Smooth muscle cell of the pulmonary artery (primary cell): ENCODE data around the gene WFDC2. TPM values are rescaled to one million over a fixed set of nuclear protein-coding genes. Genes with fewer than 3 reads are reported as not detected.

ENCODE experiments used
- total RNA-seq: library from RNA; depleted of rRNA; stranded (reverse); fragments of >200 nt; gene quantifications from 2 replicates; pipeline ENCODE4 v1.2.3, GENCODE V29; 2014

Gene WFDC2, protein sequence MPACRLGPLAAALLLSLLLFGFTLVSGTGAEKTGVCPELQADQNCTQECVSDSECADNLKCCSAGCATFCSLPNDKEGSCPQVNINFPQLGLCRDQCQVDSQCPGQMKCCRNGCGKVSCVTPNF
- total RNA-seq, result not detected in 2 replicates

DNA sequence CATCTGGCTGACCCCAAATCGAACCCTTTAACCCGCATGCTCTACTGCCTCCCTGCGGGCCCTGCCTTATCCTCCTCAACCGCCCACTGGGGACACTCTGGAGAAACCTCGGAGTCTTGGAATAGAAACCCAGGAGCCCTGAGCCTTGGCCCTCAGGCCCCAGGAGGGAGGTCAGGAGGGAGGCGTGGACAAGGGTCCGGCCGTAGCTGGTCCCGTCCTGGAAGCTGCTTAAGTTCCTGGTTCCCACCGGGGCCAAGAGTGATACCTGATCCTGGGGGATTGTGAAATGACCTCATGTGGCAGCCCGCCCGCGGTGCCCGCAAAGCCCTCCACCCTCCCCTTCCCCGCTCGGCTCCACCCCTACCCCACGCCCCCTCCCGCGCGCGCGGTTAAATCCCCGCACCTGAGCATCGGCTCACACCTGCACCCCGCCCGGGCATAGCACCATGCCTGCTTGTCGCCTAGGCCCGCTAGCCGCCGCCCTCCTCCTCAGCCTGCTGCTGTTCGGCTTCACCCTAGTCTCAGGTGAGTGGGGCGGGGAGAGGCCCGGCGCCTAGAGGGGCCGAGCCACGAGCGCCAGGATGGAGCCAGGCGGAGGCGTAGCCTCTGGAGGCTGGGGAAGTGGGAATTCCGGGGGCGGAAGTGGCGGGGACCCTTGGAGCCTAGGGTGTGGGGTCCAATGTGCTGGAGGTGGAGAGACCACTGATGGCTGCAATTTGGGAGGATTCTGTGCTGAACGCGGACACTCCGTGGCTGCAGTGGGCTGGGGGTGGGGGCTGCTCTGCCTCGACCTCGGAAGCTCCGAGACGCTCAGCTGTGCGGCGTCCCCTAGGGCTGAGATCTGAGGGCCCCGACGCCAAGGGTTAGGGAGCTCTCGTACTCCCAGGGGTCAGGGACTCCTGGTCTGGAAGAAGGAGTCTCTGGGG is at the start of gene WFDC2:
Gene WFDC2, plus strand, starts transcription at position 418 of the 926 bp plus-strand sequence. Its CDS starts 29 bp downstream, at position 447.

DNA sequence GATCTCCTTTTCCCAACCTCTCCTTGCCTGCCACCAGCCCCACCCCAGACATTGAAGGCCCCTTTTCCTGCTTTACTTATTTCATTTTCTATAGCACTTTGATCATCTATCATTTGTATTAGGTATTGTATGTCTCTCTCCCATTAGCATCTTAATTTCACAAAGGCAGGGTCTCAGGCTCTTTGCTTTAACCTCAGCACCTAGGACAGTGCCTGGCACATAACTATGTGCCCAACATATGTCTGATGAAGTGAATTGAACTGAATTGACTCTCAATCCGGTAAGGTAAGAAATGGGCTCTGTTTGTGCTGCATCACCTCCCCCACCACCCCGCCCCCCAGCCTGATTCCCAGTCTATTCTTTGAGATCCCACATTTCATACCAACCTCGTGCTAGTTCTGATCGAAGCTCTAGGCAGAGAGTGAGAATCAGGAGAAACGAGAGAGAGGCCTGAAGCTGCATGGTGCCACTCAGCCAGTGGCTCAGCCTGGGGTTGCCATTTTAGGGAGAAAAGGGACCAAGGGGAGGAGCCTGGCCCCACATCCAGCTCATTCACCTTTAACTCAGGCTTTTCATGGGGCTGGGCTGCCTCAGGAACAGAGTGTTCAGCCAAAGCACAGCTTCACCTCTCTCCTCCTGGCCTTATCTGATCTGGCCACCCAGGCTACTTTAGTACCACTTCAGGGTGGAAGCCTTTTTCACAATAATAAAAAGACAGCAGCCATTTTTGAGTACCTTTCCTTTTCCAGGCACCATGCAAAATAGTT is 45.8 kb downstream of the WFDC2 start, which contains the start of gene SPINT3:
Gene SPINT3, minus strand, starts transcription at position 476 of the 767 bp plus-strand sequence. Its CDS starts 14 bp downstream, at position 462.

Other genes with a start within 250 kb of the WFDC2 start
- not detected in 2 replicates for gene SEMG2, start 248.4 kb upstream of the WFDC2 start, total RNA-seq
- 0.52 and 0.69 TPM in 2 replicates for gene SLPI, start 215.2 kb upstream of the WFDC2 start, total RNA-seq
- gene RBPJL, start 162.9 kb upstream of the WFDC2 start, total RNA-seq, result not detected in 2 replicates
- gene MATN4, start 161.5 kb upstream of the WFDC2 start, total RNA-seq, result 0.03 TPM in 1 of 2 replicates, not detected in the other
- gene SDC4, start 121.3 kb upstream of the WFDC2 start, total RNA-seq, result 61.4 and 105 TPM in 2 replicates
- 34.0 and 36.3 TPM in 2 replicates for gene SYS1, start 106.6 kb upstream of the WFDC2 start, total RNA-seq
- gene TP53TG5, start 91.4 kb upstream of the WFDC2 start, total RNA-seq, result 0.03 TPM in 1 of 2 replicates, not detected in the other
- 3.0 and 4.7 TPM in 2 replicates for gene DBNDD2, start 61.5 kb upstream of the WFDC2 start, total RNA-seq
- gene PIGT, start 53.6 kb upstream of the WFDC2 start, total RNA-seq, result 59.5 and 63.0 TPM in 2 replicates
- gene SPINT3, start 45.9 kb downstream of the WFDC2 start, total RNA-seq, result not detected in 2 replicates
- gene WFDC6, start 69.7 kb downstream of the WFDC2 start, total RNA-seq, result not detected in 2 replicates
- gene EPPIN, start 77.6 kb downstream of the WFDC2 start, total RNA-seq, result 0.39 TPM in 1 of 2 replicates, not detected in the other
- gene WFDC8, start 109.5 kb downstream of the WFDC2 start, total RNA-seq, result 0.20 TPM in 1 of 2 replicates, not detected in the other
- not detected in 2 replicates for gene WFDC10A, start 160.0 kb downstream of the WFDC2 start, total RNA-seq
- not detected in 2 replicates for gene WFDC9, start 161.5 kb downstream of the WFDC2 start, total RNA-seq
- gene WFDC11, start 200.5 kb downstream of the WFDC2 start, total RNA-seq, result not detected in 2 replicates
- gene WFDC13, start 232.3 kb downstream of the WFDC2 start, total RNA-seq, result not detected in 2 replicates
- gene WFDC10B, start 235.3 kb downstream of the WFDC2 start, total RNA-seq, result 0.26 TPM in 1 of 2 replicates, not detected in the other